HepG2 (cell line): ENCODE data around the gene ING5. TPM values are rescaled to one million over a fixed set of nuclear protein-coding genes. Genes with fewer than 3 reads are reported as not detected.

Source experiments
- ATAC-seq: fragments of 200-7000 bp; cut with Tn5 transposase; 3 replicates; pipeline ENCODE4 v1.9.1; 2020; ENCODE audit warnings: mild to moderate bottlenecking, moderate library complexity
- BruUV-seq: library from RNA; stranded (reverse); fragments of 400-500 nt; replicated peaks from 2 replicates; lab custom pipeline; 2021; lab: Mats Ljungman, UMichigan
- CTCF ChIA-PET: fragments of 300-600 bp; formaldehyde crosslinking; extraction: SDS; loops from one replicate; lab custom pipeline; 2021; ENCODE audit warnings: low total read pairs, inconsistent platforms, low intra/inter-chr PET ratio; lab: Yijun Ruan, JAX
- POLR2A ChIA-PET: fragments of 350-600 bp; sonication (Branson Sonifier 250); formaldehyde crosslinking; loops from one replicate; lab custom pipeline; 2020; ENCODE audit warnings: antibody characterized with exemption, inconsistent platforms; lab: Yijun Ruan, JAX
- DNase-seq: peaks from one replicate; pipeline ENCODE4 v3.0.0-alpha.2; 2015; ENCODE audit warnings: low spot score
- FAIRE-seq: peaks from 3 replicates; lab custom pipeline; 2011; peaks lifted over from hg19 to GRCh38; lab: Jason Lieb, UNC
- H2AFZ ChIP-seq: one replicate; pipeline ENCODE4 v1.6.1; 2011; ENCODE audit warnings: low read length, inconsistent platforms
- H3K27ac ChIP-seq: fragments of 300-600 bp; 3 replicates; pipeline ENCODE4 v1.8.0; 2011; ENCODE audit warnings: mixed run types, mild to moderate bottlenecking, mixed read lengths, low read length, inconsistent platforms; ENCODE audit not compliant: insufficient read depth; ENCODE audit errors: extremely low read length
- H3K27me3 ChIP-seq, 2 experiments: fragments of 200-600 bp in 1 of 2; 2 replicates in 1 of 2; 3 replicates in 1 of 2; pipeline versions ENCODE4 v1.6.0 to v1.8.0; 2011; ENCODE audit warnings: low read length in 2 of 2, mild to moderate bottlenecking in 2 of 2, moderate library complexity in 2 of 2, inconsistent platforms in 1 of 2; ENCODE audit not compliant: insufficient read depth in 2 of 2, control insufficient read depth in 1 of 2
- H3K36me3 ChIP-seq, 2 experiments: fragments of 200-600 bp in 1 of 2; replicated peaks in 1 of 2; 2 replicates in 1 of 2; 3 replicates in 1 of 2; pipeline versions ENCODE4 v1.5.1 to v1.8.0; 2011; ENCODE audit warnings: low read length in 2 of 2, inconsistent platforms in 1 of 2; ENCODE audit not compliant: insufficient read depth in 2 of 2, control insufficient read depth in 1 of 2
- H3K4me1 ChIP-seq: 2 replicates; pipeline ENCODE4 v1.5.1; 2012; ENCODE audit warnings: low read length, inconsistent platforms; ENCODE audit not compliant: insufficient read depth
- H3K4me2 ChIP-seq: 2 replicates; pipeline ENCODE4 v1.6.0; 2011; ENCODE audit warnings: low read depth, low read length, inconsistent platforms
- H3K4me3 ChIP-seq, 3 experiments: fragments of 200-600 bp in 1 of 3; sonication (generic), shearing (Covaris generic) in 1 of 3; replicated peaks in 1 of 3; 2 replicates each; pipeline ENCODE4 v1.5.1; 2011 to 2016; ENCODE audit warnings: low read length in 3 of 3, inconsistent platforms in 2 of 3, low read depth in 2 of 3, mild to moderate bottlenecking in 2 of 3, control low read depth in 1 of 3, mixed read lengths in 1 of 3; ENCODE audit not compliant: insufficient read depth in 1 of 3
- H3K79me2 ChIP-seq: one replicate; pipeline ENCODE4 v1.6.1; 2011; ENCODE audit warnings: low read length, inconsistent platforms; ENCODE audit not compliant: insufficient read depth
- H3K9ac ChIP-seq: 2 replicates; pipeline ENCODE4 v1.6.0; 2011; ENCODE audit warnings: mild to moderate bottlenecking, low read depth, low read length, inconsistent platforms; ENCODE audit not compliant: insufficient read depth
- H3K9me3 ChIP-seq: 2 replicates; pipeline ENCODE4 v1.5.1; 2012; ENCODE audit warnings: mild to moderate bottlenecking, low read length
- H4K20me1 ChIP-seq: 2 replicates; pipeline ENCODE4 v1.6.0; 2011; ENCODE audit warnings: inconsistent platforms, mild to moderate bottlenecking, low read length, moderate library complexity; ENCODE audit not compliant: insufficient read depth
- FOXO1 ChIP-seq: sonication (generic); formaldehyde crosslinking; IDR thresholded peaks from 2 replicates; pipeline ENCODE4 v1.4.0; 2020; ENCODE audit warnings: missing genetic modification reagents
- U2AF1 ChIP-seq: fragments of 200-400 bp; formaldehyde crosslinking; optimal IDR thresholded peaks from 2 replicates; pipeline ENCODE3; 2017; ENCODE audit warnings: mild to moderate bottlenecking, low read depth, low read length
- ZBTB10 ChIP-seq: sonication (generic); formaldehyde crosslinking; IDR thresholded peaks from 2 replicates; pipeline ENCODE4 v1.4.0; 2020; ENCODE audit warnings: missing genetic modification reagents, borderline replicate concordance
- ZNF660 ChIP-seq: sonication (generic); formaldehyde crosslinking; IDR thresholded peaks from 2 replicates; pipeline ENCODE4 v1.5.1; 2020; ENCODE audit warnings: mild to moderate bottlenecking, low read depth, missing genetic modification reagents, borderline replicate concordance
- ZNF720 ChIP-seq: sonication (generic); formaldehyde crosslinking; IDR thresholded peaks from 2 replicates; pipeline ENCODE4 v1.4.0; 2020; ENCODE audit warnings: missing genetic modification reagents
- WGBS: methylation state at CpG from one replicate; pipeline ENCODE4 v1.1.6; 2017; ENCODE audit warnings: low lambda C conversion rate; 5-methylcytosine and 5-hydroxymethylcytosine counted together
- in situ Hi-C: cut with HindIII; loops from 2 replicates; pipeline ENCODE4 v1.10.0; 2017; ENCODE audit warnings: low pct_unique_long_range_greater_than_20kb; ENCODE audit not compliant: extremely low pct_ligation_motif_present
- intact Hi-C: fragments of 100-400 bp; cut with micrococcal nuclease; formaldehyde crosslinking; loops from one replicate; pipeline ENCODE4 v1.10.0; 2022; ENCODE audit not compliant: unreplicated experiment
- polyA plus RNA-seq, 8 experiments: library from polyadenylated mRNA; depleted of rRNA in 3 of 8; stranded (reverse) in 7 of 8; unstranded in 1 of 8; fragments of >200 nt; fragmentation: Illumina TruSeq in 4 of 8; extraction: Trizol in 4 of 8; gene quantifications; 2 replicates each; pipeline versions ENCODE4 v1.2.1 to v1.2.3, GENCODE V29; 2011 to 2016; ENCODE audit warnings: low read depth in 4 of 8, missing spikeins in 1 of 8, mixed read lengths in 1 of 8; ENCODE audit not compliant: insufficient read depth in 1 of 8
- total RNA-seq, 5 experiments: library from RNA; depleted of rRNA; stranded (reverse); fragments of >200 nt; fragmentation: Illumina TruSeq; extraction: Trizol; gene quantifications; 2 replicates each; pipeline ENCODE4 v1.2.3, GENCODE V29; 2016; ENCODE audit warnings: low read depth in 1 of 5

ING5 gene
- total and polyA plus RNA-seq, 2 of the 13 experiments (the other 11 are each of a cell fraction or from before 2014, with no cell fraction given) = 61.9 to 71.9 TPM

GRCh38 chr2:241652142-241652541 lies 49.7 kb upstream of the ING5 start:
- in situ Hi-C loops = no loop called here
- no peak for FAIRE-seq
- WGBS = 98% methylated on average over 9 of the region's 9 CpGs

More at GRCh38 chr2:241652142-241652541, 49.7 kb upstream of the ING5 start:
- H3K4me1 ChIP-seq = peaks cover 51% of the 10 kb centered on the region
- H3K4me3 ChIP-seq = no peak overlapping the region
- DNase-seq (no peak), ATAC-seq (no peak)
- ChIA-PET CTCF (no interaction called here), POLR2A (no interaction called here)
- H3K36me3 ChIP-seq = peaks cover 28 to 55% of the 10 kb centered on the region in 2 experiments
- H3K79me2 ChIP-seq = peaks cover 62% of the 10 kb centered on the region
- no peaks in the 10 kb centered on the region for H3K9me3 ChIP-seq
- no peaks in the 10 kb centered on the region for H3K27me3 ChIP-seq
- H3K9ac ChIP-seq = no peak overlapping the region
- BruUV-seq = no TSS peak
- intact Hi-C loops = no loop called here
- no peaks in the 10 kb centered on the region for H4K20me1 ChIP-seq
- H3K27ac ChIP-seq = no peak overlapping the region
- no peak overlapping the region for H3K4me2 ChIP-seq
- H2AFZ ChIP-seq = no peak overlapping the region
- TF ChIP-seq ZNF660 (no peak), ZNF720 (CRISPR knock-in tag) (no peak), FOXO1 (CRISPR knock-in tag) (no peak), ZBTB10 (CRISPR knock-in tag) (no peak), U2AF1 (no peak)
